Activated naive CD8-positive, alpha-beta T cell (primary cell): ENCODE measurements around the gene TDRD3.

Source experiments
- H3K27ac Mint-ChIP-seq: one replicate; pipeline ENCODE4 v1.8.0; 2021; ENCODE audit warnings: mixed read lengths
- H3K27me3 Mint-ChIP-seq: one replicate; pipeline ENCODE4 v1.8.0; 2021; ENCODE audit warnings: mixed read lengths
- H3K36me3 Mint-ChIP-seq: one replicate; pipeline ENCODE4 v1.8.0; 2021; ENCODE audit warnings: mixed read lengths
- H3K4me1 Mint-ChIP-seq: one replicate; pipeline ENCODE4 v1.8.0; 2021; ENCODE audit warnings: low read depth, mixed read lengths
- H3K4me3 Mint-ChIP-seq: one replicate; pipeline ENCODE4 v1.8.0; 2021; ENCODE audit warnings: mild to moderate bottlenecking, mixed read lengths
- H3K9me3 Mint-ChIP-seq: one replicate; pipeline ENCODE4 v1.8.0; 2021; ENCODE audit warnings: low read depth, mixed read lengths

TDRD3 gene

DNA sequence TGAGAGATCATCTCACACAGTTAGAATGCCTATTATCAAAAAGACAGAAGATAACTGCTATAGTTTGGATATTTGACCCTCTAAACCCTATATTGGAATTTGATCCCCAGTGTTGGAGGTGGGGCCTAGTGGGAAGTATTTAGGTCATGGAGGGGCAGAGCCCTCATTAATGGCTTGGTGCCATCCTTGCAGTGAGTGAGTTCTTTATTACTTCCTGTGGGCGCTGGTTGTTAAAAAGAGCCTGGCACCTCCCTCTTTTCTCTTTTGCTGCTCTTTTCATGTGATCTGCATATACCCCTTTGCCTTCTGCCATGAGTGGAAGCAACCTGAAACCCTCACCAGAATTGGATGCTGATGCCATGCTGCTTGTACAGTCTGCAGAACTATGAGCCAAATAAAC lies 66.8 kb downstream of the TDRD3 start:
- H3K27ac Mint-ChIP-seq, result no peak overlapping the region

DNA sequence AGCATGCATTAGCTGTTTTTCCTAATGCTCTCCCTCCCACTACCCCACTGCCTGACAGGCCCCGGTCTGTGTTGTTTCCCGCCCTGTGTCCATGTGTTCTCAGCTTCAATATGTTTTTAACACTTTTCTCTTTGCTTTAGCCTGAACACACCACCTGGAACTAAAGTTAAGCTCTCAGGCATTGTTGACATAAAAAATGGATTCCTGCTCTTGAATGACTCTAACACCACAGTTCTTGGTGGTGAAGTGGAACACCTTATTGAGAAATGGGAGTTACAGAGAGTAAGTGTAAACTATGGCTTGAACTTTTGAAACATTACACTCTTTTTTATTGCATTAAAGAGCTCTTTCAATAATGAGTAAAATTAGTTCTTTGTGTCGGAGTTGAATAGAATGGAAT lies 70.1 kb downstream of the TDRD3 start:
- no peaks in the 10 kb centered on the region for H3K9me3 Mint-ChIP-seq
- no peak overlapping the region for H3K27ac Mint-ChIP-seq
- no peak overlapping the region for H3K4me3 Mint-ChIP-seq
- no peaks in the 10 kb centered on the region for H3K27me3 Mint-ChIP-seq
- peaks cover 31% of the 10 kb centered on the region for H3K36me3 Mint-ChIP-seq
- no peaks in the 10 kb centered on the region for H3K4me1 Mint-ChIP-seq

More for the DNA sequence above, 66.8 kb downstream of the TDRD3 start:
- H3K4me1 Mint-ChIP-seq, result no peaks in the 10 kb centered on the region
- H3K9me3 Mint-ChIP-seq, result no peaks in the 10 kb centered on the region
- no peak overlapping the region for H3K4me3 Mint-ChIP-seq
- H3K27me3 Mint-ChIP-seq, result no peaks in the 10 kb centered on the region
- peaks cover 20% of the 10 kb centered on the region for H3K36me3 Mint-ChIP-seq

DNA sequence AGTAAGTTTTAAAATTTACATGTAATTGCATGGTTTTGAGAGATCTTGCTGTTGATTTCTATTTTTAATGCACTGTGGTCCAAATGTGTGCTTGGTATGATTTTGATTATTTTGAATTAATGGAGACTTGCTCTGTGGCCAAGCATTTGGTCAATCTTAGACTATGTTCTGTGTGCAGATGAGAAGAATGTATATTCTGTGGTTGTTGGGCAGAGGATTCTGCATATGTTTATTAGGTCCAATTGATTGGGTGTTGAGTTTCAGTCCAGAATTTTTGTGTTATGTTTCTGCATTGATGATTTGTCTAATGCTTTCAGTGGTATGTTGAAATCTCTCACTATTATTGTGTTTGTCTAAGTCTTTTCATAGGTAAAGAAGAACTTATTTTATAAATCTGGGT lies 82.3 kb downstream of the TDRD3 start:
- Mint-ChIP-seq H3K4me3 (no peak overlapping the region), H3K27me3 (no peaks in the 10 kb centered on the region), H3K36me3 (peaks cover 57% of the 10 kb centered on the region), H3K4me1 (peaks cover 4% of the 10 kb centered on the region), H3K9me3 (peaks cover 32% of the 10 kb centered on the region), H3K27ac (no peak overlapping the region)

DNA sequence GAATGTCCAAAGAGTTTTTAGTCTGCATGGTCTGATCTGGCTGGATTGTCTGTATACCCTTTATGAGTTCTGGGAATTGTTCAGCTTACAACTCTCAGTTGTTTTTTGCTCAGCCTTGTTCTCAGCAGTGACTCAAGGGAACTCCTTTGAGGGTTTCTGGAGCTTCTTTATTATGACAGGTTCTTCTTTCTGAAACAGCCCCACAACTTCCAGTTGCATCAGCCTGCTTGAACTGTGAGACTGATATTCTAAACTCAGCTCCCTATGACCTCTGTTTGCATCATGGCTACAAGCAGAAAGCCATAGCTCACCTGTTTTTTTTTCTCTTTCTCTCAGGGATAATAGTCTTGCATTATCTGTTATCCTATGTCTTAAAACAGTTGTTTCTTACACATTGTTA lies 85.0 kb downstream of the TDRD3 start:
- Mint-ChIP-seq H3K9me3 (peaks cover 18% of the 10 kb centered on the region), H3K27ac (no peak overlapping the region)

DNA sequence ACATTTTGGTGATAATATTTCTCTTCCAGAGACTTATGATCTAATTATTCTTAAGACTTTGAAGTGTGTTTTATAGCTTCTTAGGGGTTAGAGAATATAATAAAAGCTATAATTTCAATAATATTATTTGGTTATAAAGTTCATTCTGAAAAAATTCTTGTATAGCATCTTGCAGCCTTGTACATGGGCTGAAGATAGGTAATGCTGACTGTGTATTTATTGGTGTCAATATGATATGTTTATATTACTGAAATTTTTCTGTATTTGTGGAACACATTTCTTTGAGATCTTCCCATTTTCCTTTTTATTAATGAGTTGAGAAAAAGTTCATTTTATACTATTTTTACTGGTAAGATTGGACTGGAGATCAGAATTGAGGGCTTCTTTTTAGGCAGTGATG lies 87.8 kb downstream of the TDRD3 start:
- Mint-ChIP-seq H3K4me3 (no peak overlapping the region), H3K36me3 (peaks cover 45% of the 10 kb centered on the region)

More for the DNA sequence above, 85.0 kb downstream of the TDRD3 start:
- no peaks in the 10 kb centered on the region for H3K27me3 Mint-ChIP-seq
- H3K4me1 Mint-ChIP-seq, result peaks cover 4% of the 10 kb centered on the region
- no peak overlapping the region for H3K4me3 Mint-ChIP-seq
- H3K36me3 Mint-ChIP-seq, result peaks cover 44% of the 10 kb centered on the region

DNA sequence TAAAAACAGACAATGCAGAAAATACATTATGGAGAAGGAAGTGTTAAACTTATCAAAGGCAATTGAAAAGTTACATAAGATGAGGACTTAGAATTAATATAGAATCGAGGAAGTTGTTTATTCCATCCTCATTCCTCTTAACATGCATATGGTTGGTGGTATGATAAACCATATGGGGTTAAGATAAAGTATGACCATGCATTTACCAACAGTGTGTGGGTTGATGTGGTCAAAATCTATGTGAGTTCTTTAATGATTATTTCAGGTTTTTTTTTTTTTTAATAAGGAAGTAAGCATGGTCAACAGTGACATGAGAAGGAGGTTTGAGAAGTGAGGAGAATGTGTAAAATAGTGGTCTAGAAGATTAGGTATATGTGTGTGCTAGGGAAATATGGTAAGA lies 94.5 kb downstream of the TDRD3 start:
- no peaks in the 10 kb centered on the region for H3K4me1 Mint-ChIP-seq
- no peak overlapping the region for H3K27ac Mint-ChIP-seq
- no peaks in the 10 kb centered on the region for H3K27me3 Mint-ChIP-seq
- H3K36me3 Mint-ChIP-seq, result peaks cover 59% of the 10 kb centered on the region
- H3K9me3 Mint-ChIP-seq, result peaks cover 10% of the 10 kb centered on the region
- no peak overlapping the region for H3K4me3 Mint-ChIP-seq

More for the DNA sequence above, 87.8 kb downstream of the TDRD3 start:
- Mint-ChIP-seq H3K9me3 (peaks cover 16% of the 10 kb centered on the region), H3K27ac (no peak overlapping the region), H3K27me3 (no peaks in the 10 kb centered on the region), H3K4me1 (peaks cover 2% of the 10 kb centered on the region)

DNA sequence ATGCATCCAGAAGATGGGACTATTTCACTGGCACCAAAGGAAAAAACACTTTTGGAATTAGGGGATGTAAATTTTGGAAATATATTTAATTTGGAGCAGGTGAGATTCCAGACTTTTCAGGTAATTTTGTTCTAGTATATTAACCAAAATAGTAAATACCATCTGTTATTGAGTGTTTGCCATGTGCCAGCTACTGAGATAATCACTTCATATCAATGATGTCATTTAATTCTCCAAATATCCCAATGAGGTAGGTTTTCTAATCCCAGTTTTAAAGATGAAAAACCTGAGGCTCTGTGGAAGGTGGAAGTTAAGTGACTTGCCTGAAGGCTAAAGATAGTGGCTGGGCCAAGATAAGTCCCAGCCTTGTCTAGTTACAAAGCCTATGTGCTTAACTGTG lies 95.2 kb downstream of the TDRD3 start:
- no peaks in the 10 kb centered on the region for H3K27me3 Mint-ChIP-seq
- H3K9me3 Mint-ChIP-seq, result peaks cover 10% of the 10 kb centered on the region
- H3K36me3 Mint-ChIP-seq, result peaks cover 61% of the 10 kb centered on the region
- H3K27ac Mint-ChIP-seq, result no peak overlapping the region
- no peak overlapping the region for H3K4me3 Mint-ChIP-seq
- no peaks in the 10 kb centered on the region for H3K4me1 Mint-ChIP-seq

DNA sequence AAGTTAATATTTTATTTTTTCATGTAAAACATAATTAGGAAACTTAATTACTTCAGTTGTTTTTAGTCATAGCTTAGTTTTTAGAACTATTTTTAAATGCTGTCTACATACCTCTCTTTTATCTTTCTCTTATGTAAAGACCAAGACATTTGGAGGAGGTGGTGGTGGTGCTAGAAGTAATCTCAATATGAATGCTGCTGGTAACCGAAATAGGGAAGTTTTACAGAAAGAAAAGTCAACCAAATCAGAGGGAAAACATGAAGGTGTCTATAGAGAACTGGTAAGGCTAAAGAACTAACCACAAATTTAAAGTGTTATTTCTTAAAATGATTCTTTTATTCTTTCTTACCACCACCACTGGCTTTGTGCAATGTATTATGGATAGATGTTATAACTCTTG lies 97.3 kb downstream of the TDRD3 start:
- Mint-ChIP-seq H3K9me3 (peaks cover 6% of the 10 kb centered on the region), H3K36me3 (peaks cover 64% of the 10 kb centered on the region)

DNA sequence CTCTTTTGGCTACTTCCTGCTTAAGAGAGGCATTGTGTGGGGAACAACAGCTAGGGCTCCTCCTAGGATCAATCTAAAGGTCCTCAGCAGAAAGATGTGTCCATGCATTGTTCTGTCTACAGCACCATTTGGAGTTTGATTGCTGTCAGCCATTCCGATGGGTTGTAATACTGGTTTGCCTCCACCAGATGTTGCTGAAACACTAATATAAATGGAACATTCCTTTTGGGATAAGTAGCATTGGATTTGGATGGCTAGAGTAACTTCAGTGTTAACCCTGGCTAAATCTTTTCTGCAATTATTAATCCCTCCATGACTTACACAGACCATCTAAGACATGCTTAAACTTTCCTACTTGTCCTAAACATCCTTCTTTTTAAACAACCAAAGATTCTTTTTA lies 104.2 kb downstream of the TDRD3 start:
- H3K9me3 Mint-ChIP-seq, result no peaks in the 10 kb centered on the region
- H3K4me1 Mint-ChIP-seq, result no peaks in the 10 kb centered on the region
- peaks cover 60% of the 10 kb centered on the region for H3K36me3 Mint-ChIP-seq
- no peaks in the 10 kb centered on the region for H3K27me3 Mint-ChIP-seq
- H3K4me3 Mint-ChIP-seq, result no peak overlapping the region
- no peak overlapping the region for H3K27ac Mint-ChIP-seq

More for the DNA sequence above, 97.3 kb downstream of the TDRD3 start:
- H3K27ac Mint-ChIP-seq, result no peak overlapping the region
- H3K27me3 Mint-ChIP-seq, result no peaks in the 10 kb centered on the region
- no peak overlapping the region for H3K4me3 Mint-ChIP-seq
- H3K4me1 Mint-ChIP-seq, result no peaks in the 10 kb centered on the region

DNA sequence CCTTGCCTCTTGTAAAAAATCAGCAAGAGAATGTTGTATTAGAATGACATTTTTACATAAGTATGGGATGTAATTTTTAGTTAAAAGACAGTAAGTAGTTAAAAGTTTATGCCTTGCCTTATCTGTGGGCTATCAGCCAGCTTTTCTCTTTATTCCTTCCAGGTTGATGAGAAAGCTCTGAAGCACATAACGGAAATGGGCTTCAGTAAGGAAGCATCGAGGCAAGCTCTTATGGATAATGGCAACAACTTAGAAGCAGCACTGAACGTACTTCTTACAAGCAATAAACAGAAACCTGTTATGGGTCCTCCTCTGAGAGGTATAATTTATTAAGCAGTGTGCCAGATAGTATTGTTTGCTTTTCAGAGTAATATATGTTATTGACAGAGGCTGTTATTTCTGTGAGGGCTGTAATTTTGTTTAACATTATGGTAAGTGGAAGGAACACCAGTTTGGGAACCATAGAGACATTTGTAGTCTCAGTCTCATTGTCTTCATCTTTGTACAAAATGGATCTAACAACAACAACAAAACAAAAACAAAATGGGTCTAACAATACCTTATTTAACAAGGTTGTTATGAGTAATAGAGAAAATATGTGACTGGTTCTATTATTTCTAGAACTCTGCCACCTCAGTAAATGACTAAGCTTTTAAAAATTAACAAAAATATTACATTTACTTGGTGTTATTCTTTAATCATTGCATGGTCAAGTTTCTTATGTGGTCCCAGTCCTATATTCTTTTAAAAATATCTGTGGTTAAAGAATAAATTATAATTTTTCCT lies 112.8 kb downstream of the TDRD3 start:
- H3K36me3 Mint-ChIP-seq, result peaks cover 52% of the 10 kb centered on the region

DNA sequence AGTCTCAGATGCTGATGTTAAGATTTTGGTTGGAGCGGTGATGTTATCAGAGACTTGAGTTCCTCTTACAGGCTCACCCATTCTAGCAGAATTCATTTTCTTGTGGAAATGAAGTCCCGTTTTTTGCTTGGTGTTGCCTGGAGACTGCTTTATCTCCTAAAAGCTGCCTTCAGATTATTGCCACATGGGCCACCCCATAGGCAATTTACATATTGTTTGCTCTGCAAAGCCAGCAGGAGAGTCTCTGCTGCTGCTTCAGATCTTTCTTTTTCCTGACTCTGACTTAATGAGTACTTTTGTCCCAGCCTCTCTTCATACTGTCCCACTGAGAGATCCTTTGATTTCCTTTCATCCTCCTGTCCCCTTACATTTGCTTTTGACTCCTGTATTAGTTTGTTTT lies 114.6 kb downstream of the TDRD3 start:
- Mint-ChIP-seq H3K27me3 (no peaks in the 10 kb centered on the region), H3K9me3 (no peaks in the 10 kb centered on the region), H3K4me1 (no peaks in the 10 kb centered on the region), H3K36me3 (peaks cover 51% of the 10 kb centered on the region), H3K4me3 (no peak overlapping the region), H3K27ac (no peak overlapping the region)

More for the DNA sequence above, 112.8 kb downstream of the TDRD3 start:
- Mint-ChIP-seq H3K4me3 (no peak overlapping the region), H3K9me3 (no peaks in the 10 kb centered on the region), H3K4me1 (no peaks in the 10 kb centered on the region), H3K27me3 (no peaks in the 10 kb centered on the region), H3K27ac (no peak overlapping the region)

DNA sequence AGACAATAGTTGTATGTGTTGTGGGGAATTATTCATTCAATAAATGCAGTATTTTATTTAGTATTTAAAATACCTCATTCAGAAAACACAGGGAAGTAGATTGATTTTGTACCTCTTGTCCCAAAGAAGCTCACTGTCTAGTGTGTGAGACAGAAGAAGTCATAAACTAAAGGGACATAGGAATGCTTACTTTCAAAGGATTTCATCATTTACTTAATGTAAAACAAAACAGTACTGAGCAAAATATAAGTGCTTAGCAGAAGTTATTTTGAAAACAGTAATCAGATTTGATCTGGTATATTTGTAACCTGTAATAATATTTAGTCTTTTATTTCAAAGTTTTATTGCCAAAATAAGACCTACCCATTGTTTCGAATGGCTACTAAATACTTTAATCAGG lies 117.9 kb downstream of the TDRD3 start:
- Mint-ChIP-seq H3K4me1 (no peaks in the 10 kb centered on the region), H3K4me3 (no peak overlapping the region), H3K9me3 (no peaks in the 10 kb centered on the region), H3K27me3 (no peaks in the 10 kb centered on the region), H3K27ac (no peak overlapping the region), H3K36me3 (peaks cover 37% of the 10 kb centered on the region)

DNA sequence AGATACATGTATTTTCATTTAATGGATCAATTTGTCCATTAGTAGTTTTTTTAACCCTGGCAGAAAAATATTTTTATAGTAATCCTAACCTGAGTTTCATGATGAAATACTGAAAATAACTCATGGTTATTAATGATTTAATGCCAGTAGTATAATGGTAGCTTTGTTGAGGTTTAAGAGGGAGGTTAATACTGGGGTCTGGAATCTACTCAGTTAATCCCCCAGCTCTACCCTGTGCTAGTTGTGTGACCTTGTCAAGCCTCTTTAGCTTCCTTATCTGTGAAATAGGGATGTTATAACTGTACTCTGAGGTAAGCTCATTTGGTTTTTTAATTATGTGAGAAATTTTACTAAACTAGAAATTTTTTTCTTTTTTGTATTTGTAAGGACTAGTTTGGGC lies 122.5 kb downstream of the TDRD3 start:
- H3K36me3 Mint-ChIP-seq, result peaks cover 8% of the 10 kb centered on the region
- H3K27ac Mint-ChIP-seq, result no peak overlapping the region
- no peaks in the 10 kb centered on the region for H3K4me1 Mint-ChIP-seq
- no peak overlapping the region for H3K4me3 Mint-ChIP-seq
- H3K27me3 Mint-ChIP-seq, result no peaks in the 10 kb centered on the region
- H3K9me3 Mint-ChIP-seq, result no peaks in the 10 kb centered on the region

DNA sequence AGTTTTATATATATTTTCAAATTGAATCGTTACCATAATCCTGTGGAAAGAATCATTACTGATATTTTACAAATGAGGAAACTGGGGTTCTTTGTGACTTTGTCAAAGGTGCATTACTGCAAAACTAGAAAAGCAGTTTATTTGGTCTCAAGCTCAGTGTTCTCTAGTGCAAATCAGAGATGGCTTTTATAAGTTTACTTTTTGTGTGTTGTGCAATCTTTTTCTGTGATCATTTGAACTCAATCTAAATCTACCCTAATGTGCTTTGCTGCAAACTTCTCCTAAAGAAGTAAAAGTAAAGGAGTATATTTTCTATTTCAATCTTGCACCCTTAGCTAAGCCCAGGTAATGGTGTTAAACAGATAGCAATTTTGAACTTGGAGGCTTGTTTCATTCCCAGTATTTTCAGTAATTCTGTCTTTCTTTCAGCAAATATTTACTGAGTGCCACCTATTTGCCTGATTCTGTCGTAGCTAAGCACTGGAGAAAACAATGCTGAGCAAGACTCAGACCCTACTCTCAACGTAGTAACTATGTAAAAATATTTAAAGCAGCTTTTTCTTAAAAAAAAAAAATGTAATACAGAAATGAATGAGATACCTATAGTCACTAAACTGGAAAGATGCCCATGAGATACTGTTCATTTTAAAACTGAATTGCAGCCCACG lies 124.0 kb downstream of the TDRD3 start:
- H3K9me3 Mint-ChIP-seq, result no peaks in the 10 kb centered on the region
- H3K4me3 Mint-ChIP-seq, result no peak overlapping the region
- H3K4me1 Mint-ChIP-seq, result no peaks in the 10 kb centered on the region

DNA sequence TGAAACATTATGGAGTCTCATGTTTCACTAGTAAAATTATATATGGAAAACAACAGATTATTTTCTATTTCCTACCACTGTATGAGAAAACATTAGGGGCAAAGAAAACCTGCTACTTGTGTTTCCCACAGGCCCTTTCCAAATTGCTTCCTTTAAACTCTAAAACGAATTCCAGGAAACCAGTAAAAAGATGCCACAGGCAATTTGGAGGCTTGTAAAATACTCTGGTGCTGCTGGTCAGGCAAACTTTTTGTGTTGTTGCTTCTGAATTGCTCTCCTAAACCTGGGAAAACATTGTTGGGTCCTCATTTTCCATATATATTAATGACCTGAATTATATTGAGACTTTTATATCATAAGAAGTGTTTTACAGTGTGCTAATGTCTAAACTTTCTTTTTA lies 141.5 kb downstream of the TDRD3 start:
- Mint-ChIP-seq H3K27me3 (no peaks in the 10 kb centered on the region), H3K4me3 (no peak overlapping the region), H3K9me3 (no peaks in the 10 kb centered on the region), H3K4me1 (no peaks in the 10 kb centered on the region), H3K36me3 (peaks cover 19% of the 10 kb centered on the region), H3K27ac (no peak overlapping the region)

More for the DNA sequence above, 124.0 kb downstream of the TDRD3 start:
- H3K27ac Mint-ChIP-seq, result no peak overlapping the region
- peaks cover 8% of the 10 kb centered on the region for H3K36me3 Mint-ChIP-seq
- no peaks in the 10 kb centered on the region for H3K27me3 Mint-ChIP-seq
